H54 (cell line): Measurements from ENCODE around the gene GHR.

Experiments
- DNase-seq: peaks from one replicate; pipeline ENCODE4 v3.0.0; 2011; ENCODE audit warnings: low spot score, mixed read lengths; ENCODE audit not compliant: insufficient read length
- FAIRE-seq: peaks from 3 replicates; lab custom pipeline; 2011; peaks lifted over from hg19 to GRCh38; lab: Jason Lieb, UNC
- POLR2A ChIP-seq: IDR thresholded peaks from 2 replicates; pipeline ENCODE4 v1.6.1; 2011; ENCODE audit warnings: low read depth, mild to moderate bottlenecking, low read length

The GHR gene

GRCh38 chr5:42632354-42632900 is 209.2 kb downstream of the GHR start:
- FAIRE-seq (no peak), DNase-seq (no peak)
- no peak for TF ChIP-seq POLR2A

- no peak for FAIRE-seq
- DNase-seq = no peak
- TF ChIP-seq POLR2A = no peak
Observed at GRCh38 chr5:42634575-42634974, 211.3 kb downstream of the GHR start.

GRCh38 chr5:42636425-42636824 is 213.2 kb downstream of the GHR start:
- no peak for DNase-seq
- no peak for TF ChIP-seq POLR2A
- no peak for FAIRE-seq

GRCh38 chr5:42636946-42637345 is 213.7 kb downstream of the GHR start:
- no peak for TF ChIP-seq POLR2A
- FAIRE-seq (no peak), DNase-seq (no peak)

- FAIRE-seq (no peak), DNase-seq (no peak)
- no peak for TF ChIP-seq POLR2A
Observed at GRCh38 chr5:42638972-42639371, 215.7 kb downstream of the GHR start.

GRCh38 chr5:42640835-42641234 is 217.6 kb downstream of the GHR start:
- FAIRE-seq (no peak), DNase-seq (no peak)
- TF ChIP-seq POLR2A = no peak

GRCh38 chr5:42641336-42642005 is 218.2 kb downstream of the GHR start:
- TF ChIP-seq POLR2A = no peak
- DNase-seq = no peak
- no peak for FAIRE-seq

- TF ChIP-seq POLR2A = no peak
- DNase-seq = no peak
- FAIRE-seq = no peak
Observed at GRCh38 chr5:42642006-42642405, 218.8 kb downstream of the GHR start.

- FAIRE-seq (no peak), DNase-seq (no peak)
- TF ChIP-seq POLR2A = no peak
Observed at GRCh38 chr5:42643360-42643759, 220.1 kb downstream of the GHR start.

- no peak for TF ChIP-seq POLR2A
- FAIRE-seq (no peak), DNase-seq (no peak)
Observed at GRCh38 chr5:42645138-42645537, 221.9 kb downstream of the GHR start.

- FAIRE-seq (no peak), DNase-seq (no peak)
- TF ChIP-seq POLR2A = no peak
Observed at GRCh38 chr5:42648036-42648435, 224.8 kb downstream of the GHR start.

- no peak for DNase-seq
- FAIRE-seq = no peak
Observed at GRCh38 chr5:42648915-42649314, 225.7 kb downstream of the GHR start.

GRCh38 chr5:42650084-42650483 is 226.8 kb downstream of the GHR start:
- no peak for DNase-seq
- FAIRE-seq = no peak
- TF ChIP-seq POLR2A = no peak

More at GRCh38 chr5:42648915-42649314, 225.7 kb downstream of the GHR start:
- no peak for TF ChIP-seq POLR2A

GRCh38 chr5:42653705-42654104 is 230.5 kb downstream of the GHR start:
- TF ChIP-seq POLR2A = no peak
- no peak for DNase-seq
- no peak for FAIRE-seq

GRCh38 chr5:42654645-42655044 is 231.4 kb downstream of the GHR start:
- no peak for TF ChIP-seq POLR2A
- no peak for FAIRE-seq
- no peak for DNase-seq
